Measurements from ENCODE around the gene AXL.
"Not testable (repeated sequence)": the region's sequence is repeated elsewhere in the genome, so short reads cannot be mapped to it uniquely, and the experiment has no call there.

AXL gene

GRCh38 chr19:41273076-41273475 lies 54.1 kb downstream of the AXL start:
- H3K9me3 ChIP-seq (ENCODE audit: control insufficient read depth in 2 of 2, low read length in 2 of 2): no peaks in the 10 kb centered on the region
- H3K27me3 ChIP-seq (ENCODE audit: control insufficient read depth in 2 of 2, insufficient read depth in 2 of 2, low read length in 2 of 2): no peaks in the 10 kb centered on the region
- no peaks in the 10 kb centered on the region for H3K4me1 ChIP-seq (ENCODE audit: control insufficient read depth in 2 of 2, insufficient read depth in 2 of 2, low read length in 2 of 2)
- no peak overlapping the region for H3K27ac ChIP-seq (ENCODE audit: low read depth in 2 of 2, low read length in 2 of 2)
- H3K9ac ChIP-seq (ENCODE audit: low read depth in 1 of 2, low read length in 2 of 2): no peak overlapping the region
- H3K36me3 ChIP-seq (ENCODE audit: control insufficient read depth in 2 of 2, insufficient read depth in 2 of 2, low read length in 2 of 2): peaks cover 85 to 86% of the 10 kb centered on the region in 2 donors
- no peak overlapping the region for H3K4me3 ChIP-seq (ENCODE audit: low read length in 2 of 2)

- no peak overlapping the region for H3K9ac ChIP-seq (ENCODE audit: low read depth in 1 of 2, low read length in 2 of 2)
- H3K9me3 ChIP-seq (ENCODE audit: control insufficient read depth in 2 of 2, low read length in 2 of 2): no peaks in the 10 kb centered on the region
- no peak overlapping the region for H3K27ac ChIP-seq (ENCODE audit: low read depth in 2 of 2, low read length in 2 of 2)
- H3K4me1 ChIP-seq (ENCODE audit: control insufficient read depth in 2 of 2, insufficient read depth in 2 of 2, low read length in 2 of 2): no peaks in the 10 kb centered on the region
- H3K27me3 ChIP-seq (ENCODE audit: control insufficient read depth in 2 of 2, insufficient read depth in 2 of 2, low read length in 2 of 2): no peaks in the 10 kb centered on the region
- H3K36me3 ChIP-seq (ENCODE audit: control insufficient read depth in 2 of 2, insufficient read depth in 2 of 2, low read length in 2 of 2): peaks cover 85% of the 10 kb centered on the region in 2 donors
- H3K4me3 ChIP-seq (ENCODE audit: low read length in 2 of 2): no peak overlapping the region
Measured at GRCh38 chr19:41274802-41275201, 55.8 kb downstream of the AXL start.

GRCh38 chr19:41276231-41276630 lies 57.2 kb downstream of the AXL start:
- Histone ChIP-seq H3K9ac (ENCODE audit: low read depth in 1 of 2, low read length in 2 of 2) (no peak overlapping the region), H3K27me3 (ENCODE audit: control insufficient read depth in 2 of 2, insufficient read depth in 2 of 2, low read length in 2 of 2) (no peaks in the 10 kb centered on the region), H3K4me3 (ENCODE audit: low read length in 2 of 2) (no peak overlapping the region), H3K36me3 (ENCODE audit: control insufficient read depth in 2 of 2, insufficient read depth in 2 of 2, low read length in 2 of 2) (peaks cover 90 to 91% of the 10 kb centered on the region in 2 donors), H3K27ac (ENCODE audit: low read depth in 2 of 2, low read length in 2 of 2) (no peak overlapping the region), H3K9me3 (ENCODE audit: control insufficient read depth in 2 of 2, low read length in 2 of 2) (no peaks in the 10 kb centered on the region), H3K4me1 (ENCODE audit: control insufficient read depth in 2 of 2, insufficient read depth in 2 of 2, low read length in 2 of 2) (no peaks in the 10 kb centered on the region)

- no peaks in the 10 kb centered on the region for H3K9me3 ChIP-seq (ENCODE audit: control insufficient read depth in 2 of 2, low read length in 2 of 2)
- H3K4me3 ChIP-seq (ENCODE audit: low read length in 2 of 2): no peak overlapping the region
- H3K27ac ChIP-seq (ENCODE audit: low read depth in 2 of 2, low read length in 2 of 2): no peak overlapping the region
- no peaks in the 10 kb centered on the region for H3K4me1 ChIP-seq (ENCODE audit: control insufficient read depth in 2 of 2, insufficient read depth in 2 of 2, low read length in 2 of 2)
- H3K9ac ChIP-seq (ENCODE audit: low read depth in 1 of 2, low read length in 2 of 2): no peak overlapping the region
- H3K27me3 ChIP-seq (ENCODE audit: control insufficient read depth in 2 of 2, insufficient read depth in 2 of 2, low read length in 2 of 2): no peaks in the 10 kb centered on the region
- H3K36me3 ChIP-seq (ENCODE audit: control insufficient read depth in 2 of 2, insufficient read depth in 2 of 2, low read length in 2 of 2): peaks cover 81 to 82% of the 10 kb centered on the region in 2 donors
Measured at GRCh38 chr19:41278478-41278877, 59.5 kb downstream of the AXL start.

- Histone ChIP-seq H3K9me3 (ENCODE audit: control insufficient read depth in 2 of 2, low read length in 2 of 2) (no peaks in the 10 kb centered on the region), H3K4me3 (ENCODE audit: low read length in 2 of 2) (no peak overlapping the region), H3K27me3 (ENCODE audit: control insufficient read depth in 2 of 2, insufficient read depth in 2 of 2, low read length in 2 of 2) (no peaks in the 10 kb centered on the region), H3K36me3 (ENCODE audit: control insufficient read depth in 2 of 2, insufficient read depth in 2 of 2, low read length in 2 of 2) (peaks cover 60 to 76% of the 10 kb centered on the region in 2 donors), H3K4me1 (ENCODE audit: control insufficient read depth in 2 of 2, insufficient read depth in 2 of 2, low read length in 2 of 2) (no peaks in the 10 kb centered on the region), H3K9ac (ENCODE audit: low read depth in 1 of 2, low read length in 2 of 2) (no peak overlapping the region), H3K27ac (ENCODE audit: low read depth in 2 of 2, low read length in 2 of 2) (no peak overlapping the region)
Measured at GRCh38 chr19:41288673-41289530, 69.9 kb downstream of the AXL start.

- H3K36me3 ChIP-seq (ENCODE audit: control insufficient read depth in 2 of 2, insufficient read depth in 2 of 2, low read length in 2 of 2): peaks cover 66 to 79% of the 10 kb centered on the region in 2 donors
- not testable (repeated sequence) for H3K9me3 ChIP-seq (ENCODE audit: control insufficient read depth in 2 of 2, low read length in 2 of 2); H3K9ac ChIP-seq (ENCODE audit: low read depth in 1 of 2, low read length in 2 of 2); H3K4me1 ChIP-seq (ENCODE audit: control insufficient read depth in 2 of 2, insufficient read depth in 2 of 2, low read length in 2 of 2); H3K27me3 ChIP-seq (ENCODE audit: control insufficient read depth in 2 of 2, insufficient read depth in 2 of 2, low read length in 2 of 2); H3K4me3 ChIP-seq (ENCODE audit: low read length in 2 of 2); H3K27ac ChIP-seq (ENCODE audit: low read depth in 2 of 2, low read length in 2 of 2)
Measured at GRCh38 chr19:41289814-41290213, 70.8 kb downstream of the AXL start.

- Histone ChIP-seq H3K4me1 (ENCODE audit: control insufficient read depth in 2 of 2, insufficient read depth in 2 of 2, low read length in 2 of 2) (peaks cover 26 to 30% of the 10 kb centered on the region in 2 donors), H3K9ac (ENCODE audit: low read depth in 1 of 2, low read length in 2 of 2) (no peak overlapping the region), H3K4me3 (ENCODE audit: low read length in 2 of 2) (no peak overlapping the region), H3K27me3 (ENCODE audit: control insufficient read depth in 2 of 2, insufficient read depth in 2 of 2, low read length in 2 of 2) (no peaks in the 10 kb centered on the region), H3K27ac (ENCODE audit: low read depth in 2 of 2, low read length in 2 of 2) (no peak overlapping the region), H3K36me3 (ENCODE audit: control insufficient read depth in 2 of 2, insufficient read depth in 2 of 2, low read length in 2 of 2) (peaks cover 86 to 93% of the 10 kb centered on the region in 2 donors), H3K9me3 (ENCODE audit: control insufficient read depth in 2 of 2, low read length in 2 of 2) (no peaks in the 10 kb centered on the region)
Measured at GRCh38 chr19:41294393-41294792, 75.4 kb downstream of the AXL start.

- Histone ChIP-seq H3K4me1 (ENCODE audit: control insufficient read depth in 2 of 2, insufficient read depth in 2 of 2, low read length in 2 of 2) (peaks cover 32 to 37% of the 10 kb centered on the region in 2 donors), H3K9ac (ENCODE audit: low read depth in 1 of 2, low read length in 2 of 2) (no peak overlapping the region), H3K36me3 (ENCODE audit: control insufficient read depth in 2 of 2, insufficient read depth in 2 of 2, low read length in 2 of 2) (peaks cover 77 to 92% of the 10 kb centered on the region in 2 donors), H3K4me3 (ENCODE audit: low read length in 2 of 2) (no peak overlapping the region), H3K27me3 (ENCODE audit: control insufficient read depth in 2 of 2, insufficient read depth in 2 of 2, low read length in 2 of 2) (no peaks in the 10 kb centered on the region), H3K27ac (ENCODE audit: low read depth in 2 of 2, low read length in 2 of 2) (peak overlapping the region in 1 of 2 donors; percentile 82), H3K9me3 (ENCODE audit: control insufficient read depth in 2 of 2, low read length in 2 of 2) (no peaks in the 10 kb centered on the region)
Measured at GRCh38 chr19:41295499-41295898, 76.5 kb downstream of the AXL start.

GRCh38 chr19:41296433-41296871 lies 77.4 kb downstream of the AXL start:
- H3K27ac ChIP-seq (ENCODE audit: low read depth in 2 of 2, low read length in 2 of 2): peak overlapping the region; percentile 82 to 85

GRCh38 chr19:41297628-41298347 lies 78.8 kb downstream of the AXL start:
- H3K9me3 ChIP-seq (ENCODE audit: control insufficient read depth in 2 of 2, low read length in 2 of 2): no peaks in the 10 kb centered on the region
- H3K27me3 ChIP-seq (ENCODE audit: control insufficient read depth in 2 of 2, insufficient read depth in 2 of 2, low read length in 2 of 2): no peaks in the 10 kb centered on the region
- H3K36me3 ChIP-seq (ENCODE audit: control insufficient read depth in 2 of 2, insufficient read depth in 2 of 2, low read length in 2 of 2): peaks cover 70 to 92% of the 10 kb centered on the region in 2 donors
- H3K4me3 ChIP-seq (ENCODE audit: low read length in 2 of 2): no peak overlapping the region
- H3K4me1 ChIP-seq (ENCODE audit: control insufficient read depth in 2 of 2, insufficient read depth in 2 of 2, low read length in 2 of 2): peaks cover 32 to 37% of the 10 kb centered on the region in 2 donors
- H3K9ac ChIP-seq (ENCODE audit: low read depth in 1 of 2, low read length in 2 of 2): peak overlapping the region; percentile 43 to 52
- peak overlapping the region; percentile 82 to 85 for H3K27ac ChIP-seq (ENCODE audit: low read depth in 2 of 2, low read length in 2 of 2)

More at GRCh38 chr19:41296433-41296871, 77.4 kb downstream of the AXL start:
- H3K4me1 ChIP-seq (ENCODE audit: control insufficient read depth in 2 of 2, insufficient read depth in 2 of 2, low read length in 2 of 2): peaks cover 32 to 37% of the 10 kb centered on the region in 2 donors
- H3K36me3 ChIP-seq (ENCODE audit: control insufficient read depth in 2 of 2, insufficient read depth in 2 of 2, low read length in 2 of 2): peaks cover 75 to 95% of the 10 kb centered on the region in 2 donors
- peak overlapping the region in 1 of 2 donors; percentile 13 for H3K9ac ChIP-seq (ENCODE audit: low read depth in 1 of 2, low read length in 2 of 2)
- H3K4me3 ChIP-seq (ENCODE audit: low read length in 2 of 2): no peak overlapping the region
- H3K27me3 ChIP-seq (ENCODE audit: control insufficient read depth in 2 of 2, insufficient read depth in 2 of 2, low read length in 2 of 2): no peaks in the 10 kb centered on the region
- no peaks in the 10 kb centered on the region for H3K9me3 ChIP-seq (ENCODE audit: control insufficient read depth in 2 of 2, low read length in 2 of 2)

All from mucosa of rectum (tissue), 2 donors.